Stromal cell of bone marrow (primary cell): Measurements from ENCODE around the gene TMEM125.

Experiments
- DNase-seq: peaks from one replicate; pipeline ENCODE4 v3.0.0-alpha.2; 2012; ENCODE audit warnings: low read depth

Gene TMEM125

GRCh38 chr1:43312212-43312623, 42.4 kb downstream of the TMEM125 start:
- no peak for DNase-seq

- no peak for DNase-seq
Observed at GRCh38 chr1:43312663-43313515, 43.1 kb downstream of the TMEM125 start.

GRCh38 chr1:43313771-43314170, 44.0 kb downstream of the TMEM125 start:
- DNase-seq: no peak

- DNase-seq: no peak
Observed at GRCh38 chr1:43314233-43314632, 44.5 kb downstream of the TMEM125 start.

- no peak for DNase-seq
Observed at GRCh38 chr1:43315481-43315880, 45.7 kb downstream of the TMEM125 start.

- no peak for DNase-seq
Observed at GRCh38 chr1:43315963-43316737, 46.4 kb downstream of the TMEM125 start.

- no peak for DNase-seq
Observed at GRCh38 chr1:43316738-43317520, 47.1 kb downstream of the TMEM125 start.

- DNase-seq: no peak
Observed at GRCh38 chr1:43317817-43318471, 48.2 kb downstream of the TMEM125 start.

GRCh38 chr1:43318831-43319230, 49.0 kb downstream of the TMEM125 start:
- no peak for DNase-seq

- no peak for DNase-seq
Observed at GRCh38 chr1:43319288-43319687, 49.5 kb downstream of the TMEM125 start.

GRCh38 chr1:43319766-43320165, 50.0 kb downstream of the TMEM125 start:
- no peak for DNase-seq

- DNase-seq: no peak
Observed at GRCh38 chr1:43321331-43321891, 51.6 kb downstream of the TMEM125 start.

GRCh38 chr1:43322506-43322905, 52.7 kb downstream of the TMEM125 start:
- DNase-seq: no peak
